ENCODE data around the gene C6orf62. TPM values are rescaled to one million over a fixed set of nuclear protein-coding genes. Genes with fewer than 3 reads are reported as not detected.
"Not testable (repeated sequence)": the region's sequence is repeated elsewhere in the genome, so short reads cannot be mapped to it uniquely, and the experiment has no call there.

The C6orf62 gene
- total RNA-seq, 2 experiments from 2014 or later = 138 to 153 TPM

GRCh38 chr6:24734710-24735109 is 15.8 kb upstream of the C6orf62 start:
- H3K4me1 Mint-ChIP-seq; H3K4me3 Mint-ChIP-seq; CTCF ChIA-PET; H3K36me3 Mint-ChIP-seq (ENCODE audit: low read depth); H3K27ac Mint-ChIP-seq; DNase-seq: not testable (repeated sequence)
- peaks cover 11% of the 10 kb centered on the region for H3K27me3 Mint-ChIP-seq
- peaks cover 19% of the 10 kb centered on the region for H3K9me3 Mint-ChIP-seq
- POLR2A ChIA-PET = interaction anchor here (0.7 kb wide), 1 partner anchor 672 kb away, joined by 9 read pairs; no protein-coding TSS in a partner anchor

DNA sequence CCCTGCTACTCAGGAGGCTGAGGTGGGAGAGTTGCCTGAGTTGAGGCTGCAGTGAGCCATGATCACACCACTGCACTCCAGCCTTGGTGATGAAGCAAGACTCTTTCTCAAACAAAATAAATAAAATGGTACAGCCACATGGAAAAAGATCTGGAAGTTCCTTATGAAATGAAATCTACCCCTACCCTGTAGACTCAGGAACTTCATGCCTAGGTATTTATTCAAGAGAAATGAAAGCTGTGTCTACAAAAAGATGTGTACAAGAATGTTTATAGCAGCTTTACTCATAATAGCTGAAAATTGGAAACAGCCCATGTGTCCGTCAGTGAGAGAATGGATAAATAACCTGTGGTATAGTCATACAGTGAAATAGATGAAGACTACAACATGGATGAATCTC is 15.2 kb upstream of the C6orf62 start:
- no peak overlapping the region for H3K27ac Mint-ChIP-seq
- H3K36me3 Mint-ChIP-seq (ENCODE audit: low read depth) = peaks cover 3% of the 10 kb centered on the region
- H3K4me1 Mint-ChIP-seq = peaks cover 7% of the 10 kb centered on the region
- DNase-seq = no peak
- CTCF ChIA-PET = interaction anchor here (1.1 to 1.2 kb wide), 3 partner anchors 9 to 153 kb away, joined by 3 read pairs; no protein-coding TSS in a partner anchor
- peaks cover 19% of the 10 kb centered on the region for H3K9me3 Mint-ChIP-seq
- POLR2A ChIA-PET = interaction anchor here (0.7 kb wide), 1 partner anchor 673 kb away, joined by 9 read pairs; no protein-coding TSS in a partner anchor
- peaks cover 15% of the 10 kb centered on the region for H3K27me3 Mint-ChIP-seq
- H3K4me3 Mint-ChIP-seq = no peak overlapping the region

DNA sequence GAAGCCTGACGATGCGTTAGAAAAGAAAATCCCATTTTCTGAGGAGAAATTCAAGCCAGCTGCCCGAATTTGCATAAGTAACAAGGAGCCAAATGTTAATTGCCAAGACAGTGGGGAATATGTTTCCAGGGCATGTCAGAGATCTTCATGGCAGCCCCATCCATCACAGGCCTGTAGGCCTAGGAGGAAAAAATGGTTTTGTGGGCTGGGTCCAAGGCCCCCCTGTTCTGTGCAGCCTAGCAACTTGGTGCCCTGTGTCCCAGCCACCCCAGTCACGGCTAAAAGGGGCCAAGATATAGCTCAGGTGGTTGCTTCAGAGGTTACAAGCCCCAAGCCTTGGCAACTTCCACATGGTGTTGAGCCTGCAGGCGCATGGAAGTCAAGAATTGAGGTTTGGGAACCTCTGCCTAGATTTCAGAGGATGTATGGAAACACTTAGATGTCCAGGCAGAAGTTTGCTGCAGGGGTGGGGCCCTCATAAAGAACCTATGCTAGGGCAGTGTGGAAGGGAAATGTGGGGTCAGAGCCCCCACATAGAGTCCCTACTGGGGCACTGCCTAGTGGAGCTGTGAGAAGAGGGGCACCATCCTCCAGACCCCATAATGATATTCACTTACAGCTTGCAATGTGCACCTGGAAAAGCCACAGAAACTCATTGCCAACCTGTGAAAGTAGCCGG is 12.6 kb upstream of the C6orf62 start:
- H3K36me3 Mint-ChIP-seq (ENCODE audit: low read depth); POLR2A ChIA-PET: not testable (repeated sequence)
- peaks cover 24% of the 10 kb centered on the region for H3K9me3 Mint-ChIP-seq

GRCh38 chr6:24730653-24731052 is 11.7 kb upstream of the C6orf62 start:
- H3K4me3 Mint-ChIP-seq; CTCF ChIA-PET; H3K36me3 Mint-ChIP-seq (ENCODE audit: low read depth); H3K27ac Mint-ChIP-seq; H3K4me1 Mint-ChIP-seq; DNase-seq; POLR2A ChIA-PET: not testable (repeated sequence)
- H3K27me3 Mint-ChIP-seq = peaks cover 20% of the 10 kb centered on the region
- H3K9me3 Mint-ChIP-seq = peaks cover 24% of the 10 kb centered on the region

More for the DNA sequence above, 12.6 kb upstream of the C6orf62 start:
- peaks cover 22% of the 10 kb centered on the region for H3K27me3 Mint-ChIP-seq
- H3K4me1 Mint-ChIP-seq, DNase-seq, H3K4me3 Mint-ChIP-seq, CTCF ChIA-PET, H3K27ac Mint-ChIP-seq: not testable (repeated sequence)

- H3K9me3 Mint-ChIP-seq = peaks cover under 1% of the 10 kb centered on the region
- no peak overlapping the region for H3K27ac Mint-ChIP-seq
- H3K27me3 Mint-ChIP-seq = peaks cover 3% of the 10 kb centered on the region
- no peak overlapping the region for H3K4me3 Mint-ChIP-seq
- CTCF ChIA-PET = interaction anchor here (0.8 to 1.7 kb wide), 2 partner anchors 10 to 13 kb away, joined by 3 read pairs; no protein-coding TSS in a partner anchor
- peaks cover 14% of the 10 kb centered on the region for H3K4me1 Mint-ChIP-seq
- POLR2A ChIA-PET = no interaction called here
- no peak for DNase-seq
- peaks cover 16% of the 10 kb centered on the region for H3K36me3 Mint-ChIP-seq (ENCODE audit: low read depth)
Measured at GRCh38 chr6:24723270-24723669, 4.3 kb upstream of the C6orf62 start.

DNA sequence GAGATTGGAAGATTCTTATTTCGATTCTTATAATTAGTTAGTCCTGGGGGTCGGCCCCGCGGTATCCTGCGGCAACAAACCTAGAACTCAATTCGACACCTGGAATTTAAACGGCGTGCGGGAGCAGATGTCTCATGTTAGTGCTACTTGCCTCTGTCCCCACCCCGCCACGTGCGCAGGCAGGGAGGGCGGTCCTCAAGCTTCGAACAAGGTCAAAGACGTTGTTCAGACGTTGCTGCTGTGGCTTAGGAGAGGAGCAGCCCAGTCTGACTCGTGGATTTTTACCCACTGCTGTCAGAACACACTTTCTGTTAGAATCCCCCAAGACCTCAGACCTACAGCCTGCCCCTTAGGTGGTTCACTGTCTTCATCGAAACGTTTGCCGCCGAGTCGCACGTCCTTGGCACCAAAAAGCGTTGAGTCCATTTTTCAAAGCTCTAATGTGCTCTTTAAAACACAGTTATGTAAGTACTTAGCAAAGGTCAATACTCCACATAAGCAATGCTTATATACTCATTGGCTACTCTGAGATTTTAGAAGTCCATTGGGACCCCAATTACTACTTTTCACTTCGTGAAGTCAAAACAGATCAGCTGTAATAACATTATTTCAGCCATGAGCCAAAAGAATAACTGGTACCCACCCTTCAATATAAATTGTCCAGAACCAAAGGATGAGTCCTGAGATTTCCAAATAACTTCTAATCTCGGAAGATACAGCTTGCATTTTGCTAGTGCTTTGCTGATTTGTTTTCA is 2.7 kb upstream of the C6orf62 start:
- H3K27me3 Mint-ChIP-seq = no peaks in the 10 kb centered on the region
- POLR2A ChIA-PET = interaction anchor here (0.6 to 1.6 kb wide), 3 partner anchors 17 to 53 kb away, joined by 3 to 11 read pairs (median 3); no protein-coding TSS in a partner anchor
- peak; percentile 89 for DNase-seq
- H3K9me3 Mint-ChIP-seq = no peaks in the 10 kb centered on the region
- peak overlapping the region; percentile 100 for H3K27ac Mint-ChIP-seq
- H3K36me3 Mint-ChIP-seq (ENCODE audit: low read depth) = peaks cover 29% of the 10 kb centered on the region
- H3K4me3 Mint-ChIP-seq = peak overlapping the region; percentile 96
- peaks cover 29% of the 10 kb centered on the region for H3K4me1 Mint-ChIP-seq
- CTCF ChIA-PET = interaction anchor here (0.7 to 1.3 kb wide), 4 partner anchors 19 to 349 kb away, joined by 3 to 6 read pairs (median 3); partner anchors contain the start of gene GMNN

DNA sequence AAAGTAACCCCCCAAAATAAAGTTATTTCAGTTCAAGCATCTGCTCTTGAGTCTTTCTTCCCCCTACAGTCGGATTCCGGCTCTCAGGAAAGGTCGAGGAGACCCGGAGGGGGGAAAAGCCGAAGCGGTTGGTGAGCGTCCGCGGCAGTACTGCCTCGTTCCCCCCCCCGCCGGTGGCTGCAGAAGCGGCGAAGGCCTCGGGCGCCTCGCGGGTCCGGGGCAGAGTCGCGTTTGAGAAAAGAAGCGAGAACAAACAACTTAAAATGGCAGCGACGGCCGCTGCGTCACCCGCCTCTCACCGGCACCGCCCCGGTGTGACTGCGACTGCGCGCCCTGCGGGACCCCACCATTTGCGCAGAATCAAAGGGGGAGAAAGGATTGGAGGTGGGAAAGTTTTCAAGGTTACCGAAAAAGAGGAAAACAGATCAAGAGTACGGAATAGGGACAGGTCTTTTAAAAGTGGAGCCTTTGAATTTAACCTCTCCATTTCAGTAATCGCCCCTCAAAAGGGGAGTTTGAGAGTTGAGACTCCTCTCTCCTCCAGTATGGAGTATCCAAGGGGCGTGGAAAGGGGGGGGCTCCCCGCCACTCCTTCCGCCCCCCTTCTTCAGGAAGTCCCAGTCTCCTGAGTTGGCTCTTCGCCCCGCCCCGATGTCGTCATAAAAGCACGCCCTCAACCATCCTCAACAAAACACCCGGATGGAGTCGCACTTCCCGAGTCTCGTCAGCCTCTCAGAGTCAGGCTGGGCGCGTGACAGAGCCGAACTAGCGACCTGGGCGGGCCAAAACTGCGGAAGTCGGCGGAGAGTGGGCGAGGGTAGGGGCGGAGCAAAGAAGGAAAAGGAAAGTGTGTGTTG is 1.9 kb upstream of the C6orf62 start:
- peaks cover 36% of the 10 kb centered on the region for H3K4me1 Mint-ChIP-seq
- H3K9me3 Mint-ChIP-seq = no peaks in the 10 kb centered on the region
- ChIA-PET POLR2A (interaction anchor here (1.0 to 1.6 kb wide), 2 partner anchors 16 to 22 kb away, joined by 3 to 11 read pairs; no protein-coding TSS in a partner anchor), CTCF (interaction anchor here (0.7 to 1.3 kb wide), 3 partner anchors 20 to 349 kb away, joined by 3 to 6 read pairs (median 3); partner anchors contain the start of gene GMNN)
- H3K27me3 Mint-ChIP-seq = no peaks in the 10 kb centered on the region
- H3K4me3 Mint-ChIP-seq = peak overlapping the region; percentile 96
- peak overlapping the region; percentile 100 for H3K27ac Mint-ChIP-seq
- H3K36me3 Mint-ChIP-seq (ENCODE audit: low read depth) = peaks cover 36% of the 10 kb centered on the region
- DNase-seq = peak; percentile 100

GRCh38 chr6:24720131-24720603 is 1.2 kb upstream of the C6orf62 start:
- CTCF ChIA-PET = no interaction called here
- H3K27me3 Mint-ChIP-seq = no peaks in the 10 kb centered on the region
- DNase-seq = peak; percentile 74
- peaks cover 43% of the 10 kb centered on the region for H3K36me3 Mint-ChIP-seq (ENCODE audit: low read depth)
- H3K4me1 Mint-ChIP-seq = peaks cover 43% of the 10 kb centered on the region
- H3K9me3 Mint-ChIP-seq = no peaks in the 10 kb centered on the region
- H3K27ac Mint-ChIP-seq = peak overlapping the region; percentile 100
- H3K4me3 Mint-ChIP-seq = peak overlapping the region; percentile 96
- POLR2A ChIA-PET = no interaction called here

DNA sequence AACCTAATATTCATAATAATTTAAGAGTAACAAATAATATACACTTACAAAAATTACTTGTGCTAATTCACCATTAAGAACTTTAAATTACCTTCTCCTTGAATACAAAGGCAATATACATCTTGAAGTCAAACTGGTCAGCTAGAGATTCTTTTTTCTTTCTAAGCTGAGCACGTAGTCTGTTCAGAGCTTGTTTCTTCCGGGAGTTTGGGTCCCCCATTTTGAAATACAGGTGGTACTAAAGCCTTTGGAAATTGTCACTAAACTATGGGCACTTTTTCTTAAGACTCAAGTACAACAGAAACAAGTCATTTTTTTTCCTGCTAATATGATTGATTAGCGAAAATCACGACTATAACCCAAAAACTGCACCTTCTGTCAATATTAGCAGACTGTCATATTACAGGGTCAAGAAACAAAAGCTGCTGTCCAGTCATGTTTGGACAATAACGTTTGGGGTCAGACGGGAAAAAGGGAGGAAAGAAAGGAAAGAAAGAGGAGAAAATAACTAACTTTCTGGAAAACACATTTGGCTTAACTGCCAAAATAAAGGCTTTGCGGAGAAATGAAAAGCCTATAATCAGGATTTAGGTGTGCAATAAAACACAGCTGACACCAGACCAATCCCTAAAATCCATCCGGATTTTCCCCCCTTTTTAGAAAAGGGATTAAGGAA is 367 bp downstream of the C6orf62 start:
- no peaks in the 10 kb centered on the region for H3K27me3 Mint-ChIP-seq
- CTCF ChIA-PET = interaction anchor here (0.8 to 1.5 kb wide), 4 partner anchors 8 to 42 kb away, joined by 3 to 6 read pairs (median 4); no protein-coding TSS in a partner anchor
- H3K36me3 Mint-ChIP-seq (ENCODE audit: low read depth) = peaks cover 57% of the 10 kb centered on the region
- H3K9me3 Mint-ChIP-seq = no peaks in the 10 kb centered on the region
- peak overlapping the region; percentile 96 for H3K4me3 Mint-ChIP-seq
- POLR2A ChIA-PET = interaction anchor here (0.7 to 0.9 kb wide), 2 partner anchors 24 to 218 kb away, joined by 10 to 16 read pairs; no protein-coding TSS in a partner anchor
- H3K27ac Mint-ChIP-seq = peak overlapping the region; percentile 100
- H3K4me1 Mint-ChIP-seq = peaks cover 57% of the 10 kb centered on the region
- DNase-seq = no peak

DNA sequence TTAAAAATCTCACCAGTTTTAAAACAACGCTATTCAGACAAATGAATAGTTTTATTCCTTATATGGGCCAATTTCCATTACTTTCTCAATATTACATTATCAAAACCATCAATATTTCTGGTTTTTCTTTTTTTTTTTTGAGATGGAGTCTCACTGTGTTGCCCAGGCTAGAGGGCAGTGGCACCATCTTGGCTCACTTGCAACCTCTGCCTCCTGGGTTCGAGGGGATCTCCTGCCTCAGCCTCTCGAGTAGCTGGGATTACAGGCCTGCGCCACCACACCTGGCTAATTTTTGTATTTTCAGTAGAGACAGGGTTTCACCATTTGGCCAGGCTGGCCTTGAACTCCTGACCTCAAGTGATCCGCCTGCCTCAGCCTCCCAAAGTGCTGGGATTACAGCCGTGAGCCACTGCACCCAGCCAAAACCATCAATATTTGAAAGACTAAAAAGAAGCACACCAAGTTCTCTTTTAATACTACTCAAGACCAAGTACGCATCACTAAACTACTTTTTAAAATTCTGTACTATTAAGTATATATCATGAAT is 2.3 kb downstream of the C6orf62 start:
- peaks cover 70% of the 10 kb centered on the region for H3K36me3 Mint-ChIP-seq (ENCODE audit: low read depth)
- H3K9me3 Mint-ChIP-seq, POLR2A ChIA-PET, DNase-seq, H3K27me3 Mint-ChIP-seq: not testable (repeated sequence)
- H3K27ac Mint-ChIP-seq = peak overlapping the region; percentile 41
- CTCF ChIA-PET = interaction anchor here (1.0 to 1.1 kb wide), 2 partner anchors 10 to 43 kb away, joined by 3 to 4 read pairs; no protein-coding TSS in a partner anchor
- H3K4me3 Mint-ChIP-seq = peak overlapping the region; percentile 96
- peaks cover 63% of the 10 kb centered on the region for H3K4me1 Mint-ChIP-seq

DNA sequence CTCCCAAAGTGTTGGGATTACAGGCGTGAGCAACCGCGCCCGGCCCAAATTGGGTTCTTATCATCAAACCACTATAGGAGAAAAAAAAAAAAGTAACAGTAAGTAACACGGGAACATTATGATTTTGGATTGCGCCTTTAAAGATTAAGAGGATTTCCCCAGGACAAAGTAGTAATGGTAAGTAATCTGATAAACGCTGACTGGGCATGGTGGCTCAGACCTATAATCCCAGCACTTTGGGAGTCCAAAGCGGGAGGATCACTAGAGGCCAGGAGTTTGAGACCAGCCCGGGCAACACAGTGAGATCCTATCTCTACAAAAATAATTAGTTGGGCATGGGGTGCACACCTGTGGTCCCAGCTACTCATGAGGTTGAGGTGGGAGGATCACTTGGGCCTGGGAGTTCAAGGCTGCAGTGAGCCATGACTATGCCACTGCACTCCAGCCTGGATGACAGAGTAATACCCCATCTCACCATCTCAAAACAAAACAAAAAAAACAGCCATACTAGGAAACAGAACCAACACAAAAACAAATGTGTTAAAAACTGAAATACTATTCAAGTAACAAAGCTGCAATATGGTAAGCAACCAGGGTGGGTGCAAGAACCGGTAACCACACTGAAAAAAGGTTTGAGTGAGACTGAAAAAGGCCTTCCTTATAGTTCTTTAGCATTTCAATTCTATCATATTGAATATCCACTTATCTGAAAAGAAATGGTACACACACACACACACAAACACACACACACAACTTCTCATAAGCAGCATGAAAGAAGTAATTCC is 8.2 kb downstream of the C6orf62 start:
- ChIA-PET POLR2A (no interaction called here), CTCF (interaction anchor here (0.7 to 1.3 kb wide), 3 partner anchors 8 to 62 kb away, joined by 3 read pairs; partner anchors contain the start of gene C6orf62)
- H3K36me3 Mint-ChIP-seq (ENCODE audit: low read depth) = peaks cover 75% of the 10 kb centered on the region
- peaks cover 51% of the 10 kb centered on the region for H3K4me1 Mint-ChIP-seq
- H3K27ac Mint-ChIP-seq = no peak overlapping the region
- no peak overlapping the region for H3K4me3 Mint-ChIP-seq
- DNase-seq = no peak
- H3K9me3 Mint-ChIP-seq = no peaks in the 10 kb centered on the region
- no peaks in the 10 kb centered on the region for H3K27me3 Mint-ChIP-seq
